Measurements from ENCODE around the gene MORC2. TPM values are rescaled to one million over a fixed set of nuclear protein-coding genes. Genes with fewer than 3 reads are reported as not detected.

Gene MORC2
- polyA plus RNA-seq, 1 donor from 2014 or later, result 15.1 TPM

- Histone ChIP-seq H3K4me2 (ENCODE audit: low read length) (no peak overlapping the region), H3K9ac (ENCODE audit: low read length) (no peak overlapping the region)
Measured at GRCh38 chr22:30918761-30919160, 49.8 kb downstream of the MORC2 start.

GRCh38 chr22:30910358-30910757 lies 58.2 kb downstream of the MORC2 start:
- Histone ChIP-seq H3K9me2 (ENCODE audit: insufficient read depth, low read length) (no peaks in the 10 kb centered on the region), H3K27me3 (ENCODE audit: insufficient read depth, low read depth, low read length) (no peaks in the 10 kb centered on the region), H3K4me3 (ENCODE audit: low read length) (no peak overlapping the region), H3K27ac (ENCODE audit: low read length) (no peak overlapping the region), H3K36me3 (ENCODE audit: insufficient read depth, low read length) (no peaks in the 10 kb centered on the region), H4K20me1 (ENCODE audit: insufficient read depth) (no peaks in the 10 kb centered on the region), H3K9me3 (ENCODE audit: low read length) (no peaks in the 10 kb centered on the region), H3K9ac (ENCODE audit: low read length) (no peak overlapping the region), H3F3A (ENCODE audit: insufficient read depth, low read length, poor library complexity, severe bottlenecking) (no peaks in the 10 kb centered on the region), H3K4me2 (ENCODE audit: low read length) (no peak overlapping the region), H2AFZ (ENCODE audit: low read depth, low read length) (no peak overlapping the region), H3K79me2 (replicated peaks; ENCODE audit: insufficient read depth, low read length) (no peaks in the 10 kb centered on the region)
- no peak for TF ChIP-seq SMC3 (conservative IDR thresholded peaks at IDR 0.05; ENCODE audit: poor library complexity)
- TF ChIP-seq RAD21 (conservative IDR thresholded peaks at IDR 0.05), result no peak
- no peak for TF ChIP-seq POLR2AphosphoS5 (IDR thresholded peaks at IDR 0.05)
- no peak for TF ChIP-seq TAF1 (IDR thresholded peaks at IDR 0.05; ENCODE audit: low read depth)
- no peak for TF ChIP-seq REST (IDR thresholded peaks at IDR 0.05; ENCODE audit: borderline replicate concordance)
- TF ChIP-seq MXI1 (conservative IDR thresholded peaks at IDR 0.05; ENCODE audit: poor library complexity, severe bottlenecking), result no peak
- TF ChIP-seq CTCF (IDR thresholded peaks at IDR 0.05; ENCODE audit: poor library complexity, severe bottlenecking), result no peak

More at GRCh38 chr22:30918761-30919160, 49.8 kb downstream of the MORC2 start:
- Histone ChIP-seq H3K9me2 (ENCODE audit: insufficient read depth, low read length) (no peaks in the 10 kb centered on the region), H3F3A (ENCODE audit: insufficient read depth, low read length, poor library complexity, severe bottlenecking) (no peaks in the 10 kb centered on the region), H3K27ac (ENCODE audit: low read length) (no peak overlapping the region), H3K36me3 (ENCODE audit: insufficient read depth, low read length) (no peaks in the 10 kb centered on the region), H2AFZ (ENCODE audit: low read depth, low read length) (no peak overlapping the region), H3K27me3 (ENCODE audit: insufficient read depth, low read depth, low read length) (no peaks in the 10 kb centered on the region), H4K20me1 (ENCODE audit: insufficient read depth) (no peaks in the 10 kb centered on the region), H3K9me3 (ENCODE audit: low read length) (peaks cover 3% of the 10 kb centered on the region), H3K79me2 (replicated peaks; ENCODE audit: insufficient read depth, low read length) (no peaks in the 10 kb centered on the region), H3K4me3 (ENCODE audit: low read length) (no peak overlapping the region)
- TF ChIP-seq RAD21 (conservative IDR thresholded peaks at IDR 0.05) (no peak), EP300 (conservative IDR thresholded peaks at IDR 0.05; ENCODE audit: poor library complexity, severe bottlenecking) (no peak), REST (IDR thresholded peaks at IDR 0.05; ENCODE audit: borderline replicate concordance) (no peak), POLR2AphosphoS5 (IDR thresholded peaks at IDR 0.05) (no peak), CTCF (IDR thresholded peaks at IDR 0.05; ENCODE audit: poor library complexity, severe bottlenecking) (no peak), TAF1 (IDR thresholded peaks at IDR 0.05; ENCODE audit: low read depth) (no peak), SMC3 (conservative IDR thresholded peaks at IDR 0.05; ENCODE audit: poor library complexity) (no peak), EZH2 (IDR thresholded peaks at IDR 0.05; ENCODE audit: borderline replicate concordance, insufficient read depth, low read length, poor library complexity, severe bottlenecking) (no peak), MXI1 (conservative IDR thresholded peaks at IDR 0.05; ENCODE audit: poor library complexity, severe bottlenecking) (no peak)

Data from neural cell (in vitro differentiated cells).